Neural crest cell (in vitro differentiated cells): ENCODE results near the gene SGMS1. TPM values are rescaled to one million over a fixed set of nuclear protein-coding genes. Genes with fewer than 3 reads are reported as not detected.

Source experiments
- DNase-seq: peaks from one replicate; pipeline ENCODE4 v3.0.0; 2021; ENCODE audit warnings: low read depth, mixed read lengths, low spot score
- H3K27ac Mint-ChIP-seq: one replicate; pipeline ENCODE4 v1.8.0; 2021; ENCODE audit warnings: mild to moderate bottlenecking, mixed read lengths; ENCODE audit not compliant: unreplicated experiment
- H3K27me3 Mint-ChIP-seq: 2 replicates; pipeline ENCODE4 v1.8.0; 2021; ENCODE audit warnings: low read depth, mild to moderate bottlenecking, mixed read lengths
- H3K36me3 Mint-ChIP-seq: 2 replicates; pipeline ENCODE4 v1.8.0; 2021; ENCODE audit warnings: low read depth, mild to moderate bottlenecking, mixed read lengths
- H3K4me1 Mint-ChIP-seq: 2 replicates; pipeline ENCODE4 v1.8.0; 2021; ENCODE audit warnings: mixed read lengths
- H3K4me3 Mint-ChIP-seq: one replicate; pipeline ENCODE4 v1.8.0; 2021; ENCODE audit warnings: mild to moderate bottlenecking, mixed read lengths
- H3K9me3 Mint-ChIP-seq: 2 replicates; pipeline ENCODE4 v1.8.0; 2021; ENCODE audit warnings: mixed read lengths
- total RNA-seq: library from RNA; stranded (reverse); gene quantifications from 2 replicates; pipeline ENCODE4 v1.2.1, GENCODE V29; 2021
- TF ChIP-seq, protein P1 (sequence below): fragments of 200-600 bp; sonication (generic); conservative IDR thresholded peaks from 2 replicates; pipeline ENCODE4 v1.5.0; 2021; ENCODE audit warnings: antibody characterized with exemption, mild to moderate bottlenecking

SGMS1 gene
- total RNA-seq, 1 donor from 2014 or later, result 14.4 TPM

DNA sequence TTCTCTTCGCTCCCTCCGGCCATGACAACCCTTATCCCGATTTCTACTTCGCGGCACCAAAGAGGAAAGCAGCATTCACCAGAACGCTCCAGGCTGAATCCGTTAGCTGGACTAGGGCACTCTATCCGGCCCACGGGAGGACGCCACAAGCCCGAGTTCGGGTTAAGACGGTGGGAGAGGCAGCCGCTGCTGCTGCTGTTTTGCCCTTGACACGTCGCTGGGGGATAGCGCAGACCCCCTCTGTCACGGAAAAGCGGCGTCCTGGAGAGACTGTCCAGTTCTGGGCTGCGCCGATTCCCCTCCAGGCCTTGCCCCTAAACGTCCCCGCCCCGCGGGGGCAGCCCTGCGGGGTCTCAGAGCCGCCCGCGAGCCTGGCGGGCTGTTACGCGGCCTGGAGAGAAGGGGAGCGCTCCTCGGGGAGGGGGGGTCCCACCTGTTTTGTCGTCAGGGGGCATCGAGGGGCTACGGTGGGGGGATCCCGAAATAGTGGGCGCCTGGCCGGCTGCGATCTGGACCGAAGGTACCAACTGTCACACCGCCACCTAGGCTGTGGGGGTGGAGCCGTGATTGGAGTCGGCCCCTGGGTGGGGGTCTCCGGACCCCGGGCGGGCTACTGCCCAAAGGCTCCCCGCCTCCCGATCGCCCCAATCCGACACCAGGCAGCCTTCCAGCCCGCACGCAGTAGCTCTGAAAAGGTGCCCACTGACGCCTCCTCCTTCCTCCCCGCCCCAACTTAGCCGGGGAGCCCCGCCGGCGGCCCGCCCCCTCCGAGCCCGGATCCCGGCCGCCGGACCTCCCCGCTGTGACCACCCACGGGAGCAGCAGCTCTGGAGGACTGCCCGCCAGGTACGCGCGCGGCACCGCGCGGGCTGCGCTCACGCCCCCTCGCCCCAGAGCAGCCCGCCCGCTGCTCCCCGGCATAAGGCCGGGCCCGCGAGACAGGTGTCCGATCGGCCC, 772 bp downstream of the SGMS1 start:
- no peaks in the 10 kb centered on the region for H3K36me3 Mint-ChIP-seq
- TF ChIP-seq, protein P1, sequence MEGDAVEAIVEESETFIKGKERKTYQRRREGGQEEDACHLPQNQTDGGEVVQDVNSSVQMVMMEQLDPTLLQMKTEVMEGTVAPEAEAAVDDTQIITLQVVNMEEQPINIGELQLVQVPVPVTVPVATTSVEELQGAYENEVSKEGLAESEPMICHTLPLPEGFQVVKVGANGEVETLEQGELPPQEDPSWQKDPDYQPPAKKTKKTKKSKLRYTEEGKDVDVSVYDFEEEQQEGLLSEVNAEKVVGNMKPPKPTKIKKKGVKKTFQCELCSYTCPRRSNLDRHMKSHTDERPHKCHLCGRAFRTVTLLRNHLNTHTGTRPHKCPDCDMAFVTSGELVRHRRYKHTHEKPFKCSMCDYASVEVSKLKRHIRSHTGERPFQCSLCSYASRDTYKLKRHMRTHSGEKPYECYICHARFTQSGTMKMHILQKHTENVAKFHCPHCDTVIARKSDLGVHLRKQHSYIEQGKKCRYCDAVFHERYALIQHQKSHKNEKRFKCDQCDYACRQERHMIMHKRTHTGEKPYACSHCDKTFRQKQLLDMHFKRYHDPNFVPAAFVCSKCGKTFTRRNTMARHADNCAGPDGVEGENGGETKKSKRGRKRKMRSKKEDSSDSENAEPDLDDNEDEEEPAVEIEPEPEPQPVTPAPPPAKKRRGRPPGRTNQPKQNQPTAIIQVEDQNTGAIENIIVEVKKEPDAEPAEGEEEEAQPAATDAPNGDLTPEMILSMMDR, result no peak
- peaks cover 31% of the 10 kb centered on the region for H3K4me1 Mint-ChIP-seq
- H3K9me3 Mint-ChIP-seq, result no peaks in the 10 kb centered on the region
- H3K27me3 Mint-ChIP-seq, result peaks cover 2% of the 10 kb centered on the region
- peak; percentile 28 for DNase-seq
- peak overlapping the region; percentile 10 for H3K27ac Mint-ChIP-seq
- peak overlapping the region; percentile 97 for H3K4me3 Mint-ChIP-seq

DNA sequence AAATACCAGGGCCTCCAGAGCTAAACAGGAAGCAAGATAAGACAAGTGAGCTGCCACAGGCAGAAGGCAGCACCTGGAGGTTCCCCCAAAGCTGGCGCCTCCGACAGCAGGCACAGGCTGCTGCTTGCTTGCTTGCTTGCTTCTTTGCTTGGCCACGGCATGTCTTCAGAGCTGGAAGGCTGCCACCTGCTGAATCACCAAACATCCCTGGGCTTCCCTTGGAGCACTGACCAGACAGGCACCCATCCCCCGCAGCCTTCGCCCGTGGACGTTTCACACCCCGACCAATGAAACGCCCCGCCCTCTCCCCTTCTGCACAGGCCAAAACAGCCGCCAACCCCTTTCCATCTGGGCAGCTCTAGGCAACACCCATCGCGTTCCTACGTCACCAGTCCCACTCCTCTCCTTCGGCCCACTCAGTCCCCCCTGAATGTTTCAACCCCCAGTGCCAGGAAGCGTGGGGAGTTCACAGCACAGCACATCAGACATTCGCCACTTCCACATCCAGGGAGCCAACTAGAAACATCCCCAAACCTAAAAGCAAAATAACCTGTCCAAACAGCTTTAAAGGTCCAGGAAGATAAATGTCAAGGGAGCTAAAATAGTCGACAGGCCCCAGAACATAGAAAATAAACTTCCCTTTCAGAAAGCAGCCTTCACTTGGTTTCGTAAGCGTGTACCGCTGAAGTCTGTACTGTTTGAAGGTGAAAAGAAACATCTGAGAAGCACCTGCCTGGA, 1.6 kb downstream of the SGMS1 start:
- Mint-ChIP-seq H3K9me3 (no peaks in the 10 kb centered on the region), H3K36me3 (no peaks in the 10 kb centered on the region), H3K27me3 (peaks cover 2% of the 10 kb centered on the region), H3K4me3 (peak overlapping the region; percentile 96), H3K27ac (peak overlapping the region; percentile 24), H3K4me1 (peaks cover 31% of the 10 kb centered on the region)
- TF ChIP-seq, protein P1, result peak; percentile 26
- peak; percentile 35 for DNase-seq

DNA sequence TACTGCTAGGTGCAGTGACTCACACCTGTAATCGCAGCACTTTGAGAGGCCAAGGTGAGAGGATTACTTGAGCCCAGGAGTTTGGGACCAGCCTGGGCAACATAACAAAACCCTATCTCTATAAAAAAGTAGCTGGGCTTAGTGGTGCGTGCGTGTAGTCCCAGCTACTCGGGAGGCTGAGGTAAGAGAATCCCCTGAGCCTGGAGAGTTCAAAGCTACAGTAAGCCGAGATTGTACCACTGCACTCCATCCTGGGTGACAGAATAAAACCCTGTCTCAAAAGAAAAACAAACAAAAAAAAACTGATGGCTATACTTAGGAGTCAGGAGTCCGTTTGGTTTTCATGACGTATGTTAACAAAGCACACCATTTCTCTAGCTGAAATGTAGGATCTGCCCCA, 2.9 kb downstream of the SGMS1 start:
- DNase-seq, result no peak
- Mint-ChIP-seq H3K27me3 (peaks cover 2% of the 10 kb centered on the region), H3K36me3 (no peaks in the 10 kb centered on the region), H3K4me3 (no peak overlapping the region), H3K27ac (no peak overlapping the region), H3K9me3 (no peaks in the 10 kb centered on the region), H3K4me1 (peaks cover 29% of the 10 kb centered on the region)
- TF ChIP-seq, protein P1, result no peak

DNA sequence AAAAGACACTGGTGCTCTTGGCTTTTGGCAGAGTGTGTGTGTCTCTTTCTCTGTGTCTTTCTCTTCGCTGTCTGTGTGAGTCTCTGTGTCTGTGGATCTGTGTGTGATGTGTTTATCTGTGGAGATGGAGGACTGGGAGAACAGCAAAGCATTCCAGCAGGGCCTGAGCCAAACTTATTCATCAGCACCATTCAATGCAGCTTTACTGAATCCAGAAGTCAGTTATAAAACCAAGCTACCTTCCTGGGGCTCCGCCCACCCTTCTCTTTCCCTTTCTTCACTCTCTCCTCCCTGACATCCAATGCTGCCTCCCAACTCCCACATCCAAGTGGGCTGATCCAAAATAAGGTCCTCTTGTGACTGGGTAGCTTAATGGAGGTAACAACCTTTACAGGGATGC, 3.9 kb downstream of the SGMS1 start:
- peak overlapping the region; percentile 77 for H3K4me3 Mint-ChIP-seq
- no peaks in the 10 kb centered on the region for H3K36me3 Mint-ChIP-seq
- TF ChIP-seq, protein P1, result no peak
- DNase-seq, result no peak
- no peaks in the 10 kb centered on the region for H3K9me3 Mint-ChIP-seq
- peaks cover 21% of the 10 kb centered on the region for H3K4me1 Mint-ChIP-seq
- H3K27me3 Mint-ChIP-seq, result no peaks in the 10 kb centered on the region
- no peak overlapping the region for H3K27ac Mint-ChIP-seq

DNA sequence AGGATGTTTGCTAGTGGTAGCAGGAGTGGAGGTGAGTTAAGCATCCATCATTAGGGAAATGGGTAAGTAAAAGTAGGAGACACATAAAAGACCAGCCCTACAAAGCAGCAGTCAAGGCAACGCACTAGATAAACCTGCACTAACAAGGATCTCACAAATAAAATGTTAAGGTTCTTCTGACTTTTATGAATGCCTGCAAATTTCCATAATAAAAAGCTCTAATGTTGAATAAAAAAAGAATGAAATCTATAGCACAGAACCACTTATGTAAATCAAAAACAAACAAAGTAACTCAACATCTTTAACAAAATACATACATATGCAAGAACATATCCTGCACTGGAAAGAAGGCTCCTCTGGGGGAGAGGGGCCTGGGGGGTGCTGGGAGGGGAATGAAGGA, 4.6 kb downstream of the SGMS1 start:
- Mint-ChIP-seq H3K36me3 (no peaks in the 10 kb centered on the region), H3K27me3 (no peaks in the 10 kb centered on the region), H3K9me3 (no peaks in the 10 kb centered on the region), H3K27ac (no peak overlapping the region), H3K4me3 (peak overlapping the region; percentile 78), H3K4me1 (peaks cover 21% of the 10 kb centered on the region)
- TF ChIP-seq, protein P1, result no peak
- DNase-seq, result no peak
